ENCODE measurements around the gene STX1B.

STX1B gene

GRCh38 chr16:30992931-30993816 lies 17.3 kb downstream of the STX1B start:
- H3K9me3 ChIP-seq (ENCODE audit: low read depth, low read length) = no peaks in the 10 kb centered on the region
- H3K27ac ChIP-seq = no peak overlapping the region
- H3K36me3 ChIP-seq (ENCODE audit: insufficient read depth, low read length) = no peaks in the 10 kb centered on the region
- DNase-seq (ENCODE audit: low read depth, low spot score) = no peak
- H3K4me3 ChIP-seq = no peak overlapping the region
- no peak overlapping the region for H3K9ac ChIP-seq (ENCODE audit: insufficient read length)
- TF ChIP-seq EZH2 (IDR thresholded peaks at IDR 0.05) (no peak), POLR2AphosphoS5 (IDR thresholded peaks at IDR 0.05; ENCODE audit: borderline replicate concordance, low read depth, low read length) (no peak), FOXP2 (optimal IDR thresholded peaks at IDR 0.05; ENCODE audit: control extremely low read depth, extremely low read length, insufficient read depth) (no peak)

GRCh38 chr16:30992276-30992780 lies 18.1 kb downstream of the STX1B start:
- H3K27ac ChIP-seq = no peak overlapping the region
- no peak for TF ChIP-seq EZH2 (IDR thresholded peaks at IDR 0.05)
- no peak for TF ChIP-seq FOXP2 (optimal IDR thresholded peaks at IDR 0.05; ENCODE audit: control extremely low read depth, extremely low read length, insufficient read depth)
- no peak for TF ChIP-seq POLR2AphosphoS5 (IDR thresholded peaks at IDR 0.05; ENCODE audit: borderline replicate concordance, low read depth, low read length)
- no peak for DNase-seq (ENCODE audit: low read depth, low spot score)

GRCh38 chr16:30991052-30991451 lies 19.4 kb downstream of the STX1B start:
- Histone ChIP-seq H3K9ac (ENCODE audit: insufficient read length) (no peak overlapping the region), H3K4me3 (no peak overlapping the region), H3K36me3 (ENCODE audit: insufficient read depth, low read length) (no peaks in the 10 kb centered on the region), H3K27ac (no peak overlapping the region), H3K9me3 (ENCODE audit: low read depth, low read length) (no peaks in the 10 kb centered on the region)
- TF ChIP-seq POLR2AphosphoS5 (IDR thresholded peaks at IDR 0.05; ENCODE audit: borderline replicate concordance, low read depth, low read length) = no peak
- TF ChIP-seq FOXP2 (optimal IDR thresholded peaks at IDR 0.05; ENCODE audit: control extremely low read depth, extremely low read length, insufficient read depth) = no peak
- TF ChIP-seq EZH2 (IDR thresholded peaks at IDR 0.05) = no peak
- no peak for DNase-seq (ENCODE audit: low read depth, low spot score)

More at GRCh38 chr16:30992276-30992780, 18.1 kb downstream of the STX1B start:
- Histone ChIP-seq H3K4me3 (no peak overlapping the region), H3K9me3 (ENCODE audit: low read depth, low read length) (no peaks in the 10 kb centered on the region), H3K36me3 (ENCODE audit: insufficient read depth, low read length) (no peaks in the 10 kb centered on the region), H3K9ac (ENCODE audit: insufficient read length) (no peak overlapping the region)

GRCh38 chr16:30990105-30990504 lies 20.3 kb downstream of the STX1B start:
- H3K9me3 ChIP-seq (ENCODE audit: low read depth, low read length) = no peaks in the 10 kb centered on the region
- DNase-seq (ENCODE audit: low read depth, low spot score) = no peak
- TF ChIP-seq FOXP2 (optimal IDR thresholded peaks at IDR 0.05; ENCODE audit: control extremely low read depth, extremely low read length, insufficient read depth) (no peak), POLR2AphosphoS5 (IDR thresholded peaks at IDR 0.05; ENCODE audit: borderline replicate concordance, low read depth, low read length) (no peak), EZH2 (IDR thresholded peaks at IDR 0.05) (no peak)

GRCh38 chr16:30989469-30990047 lies 20.9 kb downstream of the STX1B start:
- Histone ChIP-seq H3K27ac (no peak overlapping the region), H3K9ac (ENCODE audit: insufficient read length) (no peak overlapping the region), H3K9me3 (ENCODE audit: low read depth, low read length) (no peaks in the 10 kb centered on the region), H3K4me3 (no peak overlapping the region), H3K36me3 (ENCODE audit: insufficient read depth, low read length) (no peaks in the 10 kb centered on the region; the same call in 1 of the 2 replicates)
- DNase-seq (ENCODE audit: low read depth, low spot score) = no peak
- TF ChIP-seq POLR2AphosphoS5 (IDR thresholded peaks at IDR 0.05; ENCODE audit: borderline replicate concordance, low read depth, low read length) = no peak
- TF ChIP-seq FOXP2 (optimal IDR thresholded peaks at IDR 0.05; ENCODE audit: control extremely low read depth, extremely low read length, insufficient read depth) = no peak
- no peak for TF ChIP-seq EZH2 (IDR thresholded peaks at IDR 0.05)

More at GRCh38 chr16:30990105-30990504, 20.3 kb downstream of the STX1B start:
- Histone ChIP-seq H3K36me3 (ENCODE audit: insufficient read depth, low read length) (no peaks in the 10 kb centered on the region), H3K4me3 (no peak overlapping the region), H3K27ac (no peak overlapping the region), H3K9ac (ENCODE audit: insufficient read length) (no peak overlapping the region)

GRCh38 chr16:30987581-30988190 lies 22.8 kb downstream of the STX1B start:
- peaks cover 6% of the 10 kb centered on the region; the same call in 1 of the 2 replicates for H3K36me3 ChIP-seq (ENCODE audit: insufficient read depth, low read length)
- H3K9ac ChIP-seq (ENCODE audit: insufficient read length) = no peak overlapping the region
- no peak overlapping the region for H3K4me3 ChIP-seq
- no peak overlapping the region for H3K27ac ChIP-seq
- H3K9me3 ChIP-seq (ENCODE audit: low read depth, low read length) = no peaks in the 10 kb centered on the region
- no peak for DNase-seq (ENCODE audit: low read depth, low spot score)
- no peak for TF ChIP-seq EZH2 (IDR thresholded peaks at IDR 0.05)
- no peak for TF ChIP-seq FOXP2 (optimal IDR thresholded peaks at IDR 0.05; ENCODE audit: control extremely low read depth, extremely low read length, insufficient read depth)
- TF ChIP-seq POLR2AphosphoS5 (IDR thresholded peaks at IDR 0.05; ENCODE audit: borderline replicate concordance, low read depth, low read length) = no peak

GRCh38 chr16:30986129-30986991 lies 24.1 kb downstream of the STX1B start:
- DNase-seq (ENCODE audit: low read depth, low spot score) = no peak
- Histone ChIP-seq H3K4me3 (no peak overlapping the region), H3K9me3 (ENCODE audit: low read depth, low read length) (no peaks in the 10 kb centered on the region), H3K9ac (ENCODE audit: insufficient read length) (no peak overlapping the region), H3K36me3 (ENCODE audit: insufficient read depth, low read length) (peaks cover 6% of the 10 kb centered on the region; the same call in 1 of the 2 replicates), H3K27ac (no peak overlapping the region)
- TF ChIP-seq EZH2 (IDR thresholded peaks at IDR 0.05) (no peak), POLR2AphosphoS5 (IDR thresholded peaks at IDR 0.05; ENCODE audit: borderline replicate concordance, low read depth, low read length) (no peak), FOXP2 (optimal IDR thresholded peaks at IDR 0.05; ENCODE audit: control extremely low read depth, extremely low read length, insufficient read depth) (no peak)
